NCI-H146 (cell line): ENCODE measurements around the gene IDS.
"Not testable (repeated sequence)": the region's sequence is repeated elsewhere in the genome, so short reads cannot be mapped to it uniquely, and the experiment has no call there.

ENCODE experiments used
- DNase-seq: peaks from one replicate; lab custom pipeline; 2025; lab: John Stamatoyannopoulos, UW

Gene IDS

GRCh38 chrX:149504915-149505651 lies at the start of gene IDS:
TSS of gene IDS (minus strand) at chrX:149505306. CDS start at chrX:149505137, 169 bp downstream.
- peak; percentile 90 for DNase-seq

GRCh38 chrX:149551939-149552248 lies 46.8 kb upstream of the IDS start:
- DNase-seq, result not testable (repeated sequence)

- DNase-seq, result not testable (repeated sequence)
Measured at GRCh38 chrX:149551245-149551938, 46.3 kb upstream of the IDS start.

GRCh38 chrX:149550454-149550853 lies 45.3 kb upstream of the IDS start:
- not testable (repeated sequence) for DNase-seq

- DNase-seq, result not testable (repeated sequence)
Measured at GRCh38 chrX:149549701-149550100, 44.6 kb upstream of the IDS start, which contains the start of gene HSFX3. TSS of gene HSFX3 (minus strand) at chrX:149549924. CDS start at chrX:149549852, 72 bp downstream.

GRCh38 chrX:149547782-149548181 lies 42.7 kb upstream of the IDS start:
- not testable (repeated sequence) for DNase-seq

- DNase-seq, result not testable (repeated sequence)
Measured at GRCh38 chrX:149546962-149547361, 41.9 kb upstream of the IDS start.

GRCh38 chrX:149545545-149546543 lies 40.7 kb upstream of the IDS start:
- not testable (repeated sequence) for DNase-seq

- peak; percentile 51 for DNase-seq
Measured at GRCh38 chrX:149541521-149542047, 36.5 kb upstream of the IDS start.

GRCh38 chrX:149540621-149541520 lies 35.8 kb upstream of the IDS start, which contains the start of gene EOLA1:
TSS of gene EOLA1 (plus strand) at chrX:149541012. CDS start at chrX:149545631, 4,619 bp downstream.
- DNase-seq, result peak; percentile 95

- peak; percentile 95 for DNase-seq
Measured at GRCh38 chrX:149540131-149540620, 35.1 kb upstream of the IDS start.

- peak; percentile 95 for DNase-seq
Measured at GRCh38 chrX:149539283-149540130, 34.4 kb upstream of the IDS start.

- not testable (repeated sequence) for DNase-seq
Measured at GRCh38 chrX:149537474-149537873, 32.4 kb upstream of the IDS start.

GRCh38 chrX:149534926-149535602 lies 30.0 kb upstream of the IDS start:
- DNase-seq, result not testable (repeated sequence)

GRCh38 chrX:149533999-149534398 lies 28.9 kb upstream of the IDS start:
- DNase-seq, result not testable (repeated sequence)

- DNase-seq, result not testable (repeated sequence)
Measured at GRCh38 chrX:149532868-149533267, 27.8 kb upstream of the IDS start.

- DNase-seq, result no peak
Measured at GRCh38 chrX:149531599-149531998, 26.5 kb upstream of the IDS start.

- no peak for DNase-seq
Measured at GRCh38 chrX:149528381-149528780, 23.3 kb upstream of the IDS start.

- DNase-seq, result no peak
Measured at GRCh38 chrX:149527705-149528104, 22.6 kb upstream of the IDS start.
